SU-DHL-6 (cell line): ENCODE measurements around the gene C17orf114.

Experiments used
- H2AFZ ChIP-seq: fragments of 200-600 bp; sonication (generic); 2 replicates; pipeline ENCODE4 v1.6.1; 2014; ENCODE audit warnings: low read depth, mild to moderate bottlenecking, moderate library complexity, mixed read lengths, antibody characterized with exemption, low read length; ENCODE audit not compliant: severe bottlenecking
- H3F3A ChIP-seq: fragments of 200-600 bp; shearing (Covaris generic); 2 replicates; pipeline ENCODE4 v1.6.0; 2016; ENCODE audit warnings: antibody characterized with exemption, mild to moderate bottlenecking; ENCODE audit not compliant: insufficient read depth
- H3K27ac ChIP-seq: fragments of 200-600 bp; sonication (generic); 2 replicates; pipeline ENCODE4 v1.5.1; 2016; ENCODE audit warnings: low read depth, mild to moderate bottlenecking, low read length, moderate library complexity, mixed read lengths
- H3K27me3 ChIP-seq: fragments of 200-600 bp; sonication (generic), shearing (Covaris generic); 2 replicates; pipeline ENCODE4 v1.6.0; 2014; ENCODE audit warnings: mild to moderate bottlenecking, low read length
- H3K36me3 ChIP-seq: fragments of 200-600 bp; sonication (generic); 2 replicates; pipeline ENCODE4 v1.6.1; 2014; ENCODE audit warnings: mild to moderate bottlenecking, low read length, mixed read lengths
- H3K4me2 ChIP-seq: fragments of 300-600, 200-600 bp; shearing (Covaris generic), sonication (generic); 2 replicates; pipeline ENCODE4 v1.6.0; 2014; ENCODE audit warnings: low read length, low read depth, mild to moderate bottlenecking; ENCODE audit not compliant: poor library complexity, severe bottlenecking
- H3K4me3 ChIP-seq: fragments of 200-600 bp; sonication (generic); 2 replicates; pipeline ENCODE4 v1.5.1; 2014; ENCODE audit warnings: antibody characterized with exemption, low read length, mild to moderate bottlenecking, mixed read lengths; ENCODE audit not compliant: insufficient read depth, poor library complexity, severe bottlenecking
- H3K79me2 ChIP-seq: fragments of 200-600 bp; sonication (generic); 2 replicates; pipeline ENCODE4 v1.6.1; 2014; ENCODE audit warnings: mild to moderate bottlenecking, low read length, moderate library complexity; ENCODE audit not compliant: insufficient read depth
- H3K9ac ChIP-seq: fragments of 200-600 bp; sonication (generic); 2 replicates; pipeline ENCODE4 v1.7.0; 2014; ENCODE audit warnings: mild to moderate bottlenecking, low read length
- H3K9me2 ChIP-seq: fragments of 200-600 bp; sonication (generic); replicated peaks from 2 replicates; pipeline ENCODE4 v1.6.1; 2014; ENCODE audit warnings: low read length; ENCODE audit not compliant: insufficient read depth
- H3K9me3 ChIP-seq: fragments of 200-600 bp; sonication (generic); 2 replicates; pipeline ENCODE4 v1.6.1; 2014; ENCODE audit warnings: low read length, mixed read lengths; ENCODE audit not compliant: insufficient read depth
- H4K20me1 ChIP-seq: fragments of 200-600 bp; sonication (generic); 2 replicates; pipeline ENCODE4 v1.6.1; 2014; ENCODE audit warnings: low read depth, mild to moderate bottlenecking, antibody characterized with exemption, low read length, moderate library complexity, mixed read lengths
- EZH2phosphoT487 ChIP-seq: fragments of 200-600 bp; sonication (generic), shearing (Covaris generic); conservative IDR thresholded peaks from 2 replicates; pipeline ENCODE4 v1.6.1; 2018; ENCODE audit warnings: mild to moderate bottlenecking, antibody characterized with exemption, low read length, moderate library complexity, mixed read lengths
- TF ChIP-seq, protein P1 (sequence below): fragments of 200-600 bp; sonication (generic); IDR thresholded peaks from one replicate; pipeline ENCODE4 v1.5.1; 2017; ENCODE audit warnings: antibody characterized with exemption, mild to moderate bottlenecking, low read length, moderate library complexity; ENCODE audit not compliant: insufficient read depth, poor library complexity, severe bottlenecking

The C17orf114 gene

DNA sequence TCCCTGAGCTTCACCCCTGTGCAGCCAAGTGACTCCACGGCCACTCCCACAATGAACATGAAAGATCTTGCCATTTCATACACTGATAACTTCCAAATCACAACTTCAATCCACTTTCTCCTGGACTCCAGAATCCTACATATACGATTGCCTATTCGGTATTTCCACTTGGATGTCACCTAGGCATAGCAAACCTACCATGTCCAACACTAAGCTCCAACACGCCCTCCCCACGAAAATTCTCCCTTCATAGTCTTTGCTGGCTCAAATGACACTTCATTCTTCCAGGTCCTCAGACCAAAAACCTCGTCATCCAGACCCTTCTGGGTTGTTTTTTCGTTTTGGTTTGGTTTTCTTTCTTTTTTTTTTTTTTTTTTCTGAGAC, 11.4 kb downstream of the C17orf114 start:
- no peak overlapping the region for H3K4me3 ChIP-seq
- no peaks in the 10 kb centered on the region for H3K27me3 ChIP-seq
- no peak overlapping the region for H3K27ac ChIP-seq

DNA sequence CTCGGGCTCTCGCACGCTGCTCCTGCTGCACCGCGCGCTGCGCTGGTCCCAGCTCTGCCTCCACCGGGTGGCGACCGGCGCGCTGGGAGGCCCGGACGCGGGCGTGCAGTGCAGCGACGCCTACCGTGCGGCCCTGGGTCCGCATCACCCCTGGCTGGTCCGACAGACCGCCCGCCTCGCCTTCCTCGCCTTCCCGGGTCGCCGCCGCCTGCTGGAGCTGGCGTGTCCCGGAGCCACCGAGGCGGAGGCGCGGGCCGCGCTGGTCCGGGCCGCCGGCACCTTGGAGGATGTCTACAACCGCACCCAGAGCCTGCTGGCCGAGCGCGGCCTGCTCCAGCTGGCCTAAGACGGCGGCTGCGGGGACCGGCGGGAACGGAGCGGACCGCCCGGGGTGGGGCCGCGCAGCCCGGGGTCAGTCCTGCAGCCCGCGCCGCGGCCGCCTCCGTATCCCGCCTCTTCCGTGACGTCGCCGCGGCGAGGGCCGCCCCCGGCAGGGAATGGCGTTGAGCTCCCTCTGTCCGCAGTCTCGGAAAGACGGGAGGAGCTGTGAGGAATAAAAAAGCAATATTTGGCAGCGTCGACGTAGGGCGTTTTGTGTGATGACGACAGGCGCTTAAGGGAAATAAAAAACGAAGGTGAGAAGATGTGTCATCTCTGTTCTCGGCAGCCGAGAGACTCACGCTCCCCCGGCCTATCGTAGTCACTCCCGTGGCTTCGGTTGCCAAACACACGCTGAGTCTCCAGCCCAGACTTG, 12.0 kb downstream of the C17orf114 start:
- H4K20me1 ChIP-seq: no peaks in the 10 kb centered on the region
- no peak overlapping the region for H3K27ac ChIP-seq
- peak overlapping the region; percentile 60 for H3K4me3 ChIP-seq
- no peaks in the 10 kb centered on the region for H3K9me2 ChIP-seq
- H3K79me2 ChIP-seq: no peaks in the 10 kb centered on the region
- H3K4me2 ChIP-seq: peak overlapping the region; percentile 75
- 0 out of 2 replicates have a peak, but pooled peaks cover 5% of the 10 kb centered on the region for H3F3A ChIP-seq
- H3K9me3 ChIP-seq: no peaks in the 10 kb centered on the region
- peak overlapping the region; percentile 60 for H3K9ac ChIP-seq
- H3K36me3 ChIP-seq: no peaks in the 10 kb centered on the region
- no peaks in the 10 kb centered on the region for H3K27me3 ChIP-seq
- peak overlapping the region; percentile 99 for H2AFZ ChIP-seq
- no peak for TF ChIP-seq EZH2phosphoT487
- TF ChIP-seq, protein P1, sequence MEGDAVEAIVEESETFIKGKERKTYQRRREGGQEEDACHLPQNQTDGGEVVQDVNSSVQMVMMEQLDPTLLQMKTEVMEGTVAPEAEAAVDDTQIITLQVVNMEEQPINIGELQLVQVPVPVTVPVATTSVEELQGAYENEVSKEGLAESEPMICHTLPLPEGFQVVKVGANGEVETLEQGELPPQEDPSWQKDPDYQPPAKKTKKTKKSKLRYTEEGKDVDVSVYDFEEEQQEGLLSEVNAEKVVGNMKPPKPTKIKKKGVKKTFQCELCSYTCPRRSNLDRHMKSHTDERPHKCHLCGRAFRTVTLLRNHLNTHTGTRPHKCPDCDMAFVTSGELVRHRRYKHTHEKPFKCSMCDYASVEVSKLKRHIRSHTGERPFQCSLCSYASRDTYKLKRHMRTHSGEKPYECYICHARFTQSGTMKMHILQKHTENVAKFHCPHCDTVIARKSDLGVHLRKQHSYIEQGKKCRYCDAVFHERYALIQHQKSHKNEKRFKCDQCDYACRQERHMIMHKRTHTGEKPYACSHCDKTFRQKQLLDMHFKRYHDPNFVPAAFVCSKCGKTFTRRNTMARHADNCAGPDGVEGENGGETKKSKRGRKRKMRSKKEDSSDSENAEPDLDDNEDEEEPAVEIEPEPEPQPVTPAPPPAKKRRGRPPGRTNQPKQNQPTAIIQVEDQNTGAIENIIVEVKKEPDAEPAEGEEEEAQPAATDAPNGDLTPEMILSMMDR: peak; percentile 66

More for the DNA sequence above, 11.4 kb downstream of the C17orf114 start:
- Histone ChIP-seq H4K20me1 (no peaks in the 10 kb centered on the region), H2AFZ (peak overlapping the region; percentile 99), H3K9ac (peak overlapping the region; percentile 60; the same call in 1 of the 2 replicates), H3K9me3 (no peaks in the 10 kb centered on the region), H3K36me3 (no peaks in the 10 kb centered on the region), H3F3A (0 out of 2 replicates have a peak, but pooled peaks cover 9% of the 10 kb centered on the region), H3K4me2 (peak overlapping the region; percentile 75), H3K79me2 (no peaks in the 10 kb centered on the region), H3K9me2 (no peaks in the 10 kb centered on the region)
- no peak for TF ChIP-seq EZH2phosphoT487
- TF ChIP-seq, protein P1: no peak

DNA sequence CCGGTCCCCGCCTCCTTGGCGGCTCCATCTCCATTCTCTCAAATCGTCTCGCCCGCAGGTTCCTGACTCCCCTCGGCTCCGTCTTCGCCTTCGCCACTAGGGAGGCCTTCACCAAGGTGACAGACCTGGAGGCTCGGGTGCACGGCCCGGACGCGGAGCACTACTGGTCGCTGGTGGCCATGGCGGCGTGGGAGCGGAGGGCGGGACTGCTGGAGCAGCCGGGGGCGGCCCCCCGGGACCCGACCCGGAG, 12.5 kb downstream of the C17orf114 start:
- Histone ChIP-seq H3F3A (0 out of 2 replicates have a peak, but pooled peaks cover 4% of the 10 kb centered on the region), H3K9me2 (no peaks in the 10 kb centered on the region), H3K27me3 (no peaks in the 10 kb centered on the region), H3K36me3 (no peaks in the 10 kb centered on the region), H3K79me2 (no peaks in the 10 kb centered on the region), H4K20me1 (no peaks in the 10 kb centered on the region), H3K4me3 (peak overlapping the region; percentile 60), H3K27ac (no peak overlapping the region), H3K4me2 (peak overlapping the region; percentile 75), H3K9ac (peak overlapping the region; percentile 60), H3K9me3 (no peaks in the 10 kb centered on the region), H2AFZ (peak overlapping the region; percentile 99)
- TF ChIP-seq, protein P1: no peak
- TF ChIP-seq EZH2phosphoT487: no peak
